HG03378 (cell line): Measurements from ENCODE around the gene MACROD2.

Experiments used
- ATAC-seq: cut with Tn5 transposase; IDR thresholded peaks from one replicate; pipeline ENCODE4 v1.9.1; 2021; ENCODE audit warnings: mild to moderate bottlenecking, moderate library complexity; ENCODE audit not compliant: unreplicated experiment

MACROD2 gene

GRCh38 chr20:15716256-15716655, 1720.9 kb downstream of the MACROD2 start:
- no peak for ATAC-seq

DNA sequence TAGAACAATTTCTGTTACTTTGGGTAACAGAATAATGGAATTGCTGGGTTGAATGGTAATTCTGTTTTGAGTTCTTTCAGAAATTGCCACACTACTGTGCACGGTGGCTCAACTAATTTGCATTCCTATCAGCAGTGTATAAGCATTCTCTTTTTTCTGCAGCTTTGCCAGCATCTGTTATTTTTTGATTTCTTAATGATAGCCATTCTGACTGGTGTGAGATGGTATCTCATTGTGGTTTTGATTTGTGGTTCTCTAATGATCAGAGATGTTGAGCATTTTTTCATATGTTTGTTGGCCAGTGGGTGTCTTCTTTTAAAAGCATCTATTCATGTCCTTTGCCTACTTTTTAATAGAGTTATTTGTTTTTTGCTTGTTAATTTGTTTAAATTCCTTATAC, 1731.1 kb downstream of the MACROD2 start:
- ATAC-seq = no peak

DNA sequence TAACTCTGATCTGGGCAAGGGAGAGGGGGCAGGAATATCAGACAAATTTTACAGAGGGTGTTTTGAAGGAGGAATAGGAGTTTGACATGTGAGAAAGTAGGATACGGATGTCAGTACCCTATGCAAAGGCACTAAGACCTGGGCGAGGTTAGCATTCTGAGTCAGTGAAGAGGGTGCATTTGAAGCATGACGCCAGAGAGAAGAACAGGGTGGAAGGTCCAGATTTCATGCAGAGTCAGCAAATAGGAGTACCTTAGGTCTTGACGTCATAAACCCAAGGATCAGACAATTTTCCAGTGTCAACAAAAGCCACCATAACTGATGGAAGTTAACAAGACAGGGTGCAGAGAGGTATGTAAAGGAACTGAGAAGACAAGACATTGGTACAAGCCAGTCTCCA, 1738.7 kb downstream of the MACROD2 start:
- no peak for ATAC-seq

- ATAC-seq = no peak
Measured at GRCh38 chr20:15739035-15739434, 1743.7 kb downstream of the MACROD2 start.

DNA sequence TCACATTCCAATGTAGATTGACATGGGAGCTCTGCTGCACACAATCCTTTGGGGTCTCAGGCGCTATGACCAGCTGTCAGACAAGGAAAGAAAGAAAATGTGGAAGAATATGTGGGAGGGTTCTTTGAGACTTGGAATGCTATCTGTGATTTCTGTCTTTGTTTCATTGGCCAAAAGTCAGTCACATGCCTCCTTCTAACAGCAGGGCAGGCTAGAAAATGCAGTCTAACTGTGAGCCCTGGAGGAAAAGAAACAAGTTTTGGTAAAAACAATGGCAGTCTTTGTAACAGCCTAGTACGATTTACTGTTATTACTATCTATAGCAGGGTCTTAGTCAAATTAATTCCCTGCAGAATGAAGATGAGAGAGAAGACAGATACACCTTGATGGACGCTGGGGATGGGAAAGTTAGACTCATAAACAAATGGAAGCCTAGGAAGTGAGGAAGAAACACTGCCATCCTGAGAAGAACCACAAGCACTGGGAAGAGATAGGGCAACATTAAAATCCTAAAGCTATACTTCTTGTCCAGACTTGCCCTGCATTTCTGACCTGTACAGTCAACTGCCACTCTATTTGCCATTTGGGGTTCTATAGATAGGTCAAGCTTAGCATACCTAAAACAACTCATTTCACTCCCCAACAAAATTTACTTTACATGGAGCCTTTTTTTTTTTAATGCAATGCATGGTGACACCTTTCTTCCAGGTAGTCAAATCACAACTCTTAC, 1744.9 kb downstream of the MACROD2 start:
- no peak for ATAC-seq

GRCh38 chr20:15742087-15742486, 1746.8 kb downstream of the MACROD2 start:
- ATAC-seq = no peak

DNA sequence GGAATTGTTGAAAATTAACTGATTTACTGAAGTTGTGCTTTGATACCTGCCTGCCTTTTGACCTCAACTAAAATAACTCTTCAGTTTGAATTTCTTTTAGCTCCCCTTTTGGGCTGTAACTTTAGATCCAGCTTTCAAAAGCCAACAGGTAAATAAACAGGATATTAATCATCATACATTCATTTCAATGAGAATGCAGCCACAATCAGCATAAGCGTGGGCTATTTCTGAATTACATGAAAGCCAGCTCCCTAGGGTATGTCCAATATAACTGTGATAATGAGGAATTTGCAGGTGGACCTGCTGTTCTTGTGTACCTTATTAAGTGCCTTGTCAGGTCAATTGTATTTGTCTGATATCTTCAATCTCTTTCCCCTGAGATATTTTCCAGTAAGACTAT, 1747.3 kb downstream of the MACROD2 start:
- no peak for ATAC-seq

DNA sequence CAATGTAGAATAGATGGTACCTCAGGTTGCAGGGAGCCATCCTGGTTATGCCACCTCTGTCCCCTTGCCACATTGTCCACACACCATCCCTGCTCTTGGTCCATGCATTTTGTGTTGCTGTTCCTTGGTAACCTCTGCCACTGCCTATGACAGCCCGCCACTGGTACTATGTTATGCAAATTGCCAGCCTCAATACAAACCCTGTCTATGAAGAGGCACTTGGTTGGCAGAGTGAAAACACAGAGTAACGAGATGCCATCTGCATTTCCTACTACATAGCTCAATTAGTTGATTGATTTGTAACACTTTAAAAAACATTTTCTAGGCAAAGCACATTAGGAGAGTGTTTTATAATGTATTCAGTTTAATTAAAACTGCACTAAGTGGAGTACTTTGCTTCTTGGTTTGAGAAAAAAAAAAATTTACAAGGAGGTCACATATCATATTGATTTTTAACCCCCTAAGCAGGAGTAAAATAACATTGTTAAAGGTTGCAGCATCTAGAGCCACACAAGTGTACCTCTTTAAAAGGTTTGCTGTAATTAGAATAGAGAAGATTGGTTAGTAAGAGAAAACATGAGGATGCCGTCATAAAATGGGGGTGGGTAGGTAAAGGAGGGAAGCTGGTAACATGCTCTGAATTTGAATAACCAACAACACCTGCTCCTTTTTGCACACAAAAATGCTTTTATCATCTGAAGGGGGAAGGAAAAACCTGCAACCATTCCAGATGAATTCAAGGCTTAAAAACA, 1760.9 kb downstream of the MACROD2 start:
- ATAC-seq = no peak

DNA sequence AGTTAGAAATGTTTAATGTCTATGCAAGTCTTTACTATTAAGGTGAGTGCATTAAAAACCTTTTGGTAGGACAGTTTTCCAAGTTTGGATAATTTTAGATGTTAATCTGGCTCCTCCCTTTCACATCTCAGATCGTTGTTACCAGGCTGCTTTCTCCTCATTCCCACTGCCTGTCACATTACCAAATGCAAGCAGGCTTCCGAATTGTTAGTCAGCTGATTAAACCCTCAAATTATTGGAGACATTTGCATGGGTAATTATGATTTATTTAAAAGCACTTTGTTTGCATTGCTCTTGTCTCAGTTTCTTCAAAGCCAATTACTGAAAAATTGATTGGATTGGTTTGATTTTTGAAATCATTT, 1761.4 kb downstream of the MACROD2 start:
- ATAC-seq = no peak

DNA sequence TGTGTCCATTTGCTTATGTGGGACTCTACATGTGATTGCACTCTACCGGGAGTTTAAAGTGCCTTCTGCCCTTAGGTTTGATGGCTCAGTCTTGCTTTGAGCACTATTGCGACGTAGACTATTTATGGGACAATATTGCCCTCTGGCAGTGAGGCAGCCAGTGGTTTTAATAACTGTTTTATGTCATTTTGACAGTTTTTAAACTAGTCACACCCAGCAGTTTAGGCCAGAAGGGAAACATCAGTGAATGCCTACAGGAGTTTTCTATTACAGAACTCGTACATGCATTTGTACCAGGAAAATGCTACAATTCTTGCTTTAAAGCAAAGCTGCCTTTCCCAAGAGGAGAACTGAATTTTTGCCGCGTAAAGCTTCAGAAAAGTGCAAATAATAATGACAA, 1764.3 kb downstream of the MACROD2 start:
- ATAC-seq = no peak

DNA sequence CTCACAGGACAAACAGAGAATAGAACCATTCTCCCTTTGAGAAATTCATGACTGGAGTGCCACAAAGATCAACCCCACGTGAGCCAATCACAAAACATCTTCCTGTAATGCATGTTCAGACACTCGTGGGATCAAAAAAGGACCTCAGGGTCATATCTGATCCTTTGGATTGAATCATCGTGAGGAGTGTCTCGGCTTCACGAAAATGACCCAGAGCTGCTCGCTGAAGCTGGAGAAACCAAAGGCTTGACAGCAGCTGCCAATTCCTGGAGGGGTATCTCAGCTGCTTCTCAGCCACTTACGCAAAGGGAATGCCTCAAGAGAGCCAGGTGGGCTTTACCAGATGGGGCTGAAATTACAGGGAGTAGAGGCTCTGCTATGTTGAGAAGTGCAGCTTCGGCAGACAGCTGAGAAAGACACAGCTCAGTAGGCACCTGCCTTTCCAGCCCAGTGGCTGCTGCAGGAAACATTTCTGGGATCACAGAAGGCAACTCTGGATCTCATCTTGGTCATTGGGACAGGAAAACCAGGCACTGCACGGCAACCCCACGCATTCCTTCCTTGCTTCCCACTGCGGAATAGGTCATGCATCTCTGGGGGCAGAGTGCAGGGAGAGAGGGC, 1764.8 kb downstream of the MACROD2 start:
- no peak for ATAC-seq

DNA sequence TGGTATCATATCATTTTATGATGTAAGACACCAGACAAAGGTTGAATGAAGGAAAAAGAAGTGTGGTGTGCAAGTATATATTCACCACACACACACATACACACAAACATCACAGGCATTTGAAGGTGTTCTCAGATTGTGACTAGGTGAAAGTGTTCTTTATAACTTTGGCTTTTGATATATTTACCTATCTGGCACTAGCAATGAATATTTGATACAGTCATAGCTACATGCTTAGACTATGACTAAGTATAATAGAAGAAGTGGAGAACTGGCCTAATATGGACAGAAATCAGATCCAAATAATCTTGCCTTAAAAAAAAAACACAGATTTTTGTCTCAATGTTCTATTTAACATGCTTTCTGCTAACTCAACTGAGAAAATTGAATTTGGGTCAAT, 1768.0 kb downstream of the MACROD2 start:
- no peak for ATAC-seq

DNA sequence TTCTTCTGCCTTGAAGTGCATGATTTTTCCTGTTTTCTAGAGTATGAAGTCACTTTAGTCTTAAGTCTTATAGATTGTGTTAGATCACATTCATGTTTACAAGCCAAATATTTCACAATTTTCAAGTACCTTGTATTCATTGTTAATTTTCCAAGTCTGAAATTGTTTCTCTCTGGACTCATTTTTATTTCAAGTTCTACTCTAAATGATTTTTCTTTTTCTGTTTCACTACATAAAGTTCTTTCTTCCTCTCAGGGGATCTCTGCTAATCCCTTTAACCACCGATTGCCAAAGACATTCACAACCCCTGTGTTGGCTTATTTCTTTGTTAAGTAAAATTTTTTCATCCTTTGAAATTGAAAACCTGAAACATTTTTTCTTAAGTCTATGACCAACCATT, 1772.3 kb downstream of the MACROD2 start:
- no peak for ATAC-seq

DNA sequence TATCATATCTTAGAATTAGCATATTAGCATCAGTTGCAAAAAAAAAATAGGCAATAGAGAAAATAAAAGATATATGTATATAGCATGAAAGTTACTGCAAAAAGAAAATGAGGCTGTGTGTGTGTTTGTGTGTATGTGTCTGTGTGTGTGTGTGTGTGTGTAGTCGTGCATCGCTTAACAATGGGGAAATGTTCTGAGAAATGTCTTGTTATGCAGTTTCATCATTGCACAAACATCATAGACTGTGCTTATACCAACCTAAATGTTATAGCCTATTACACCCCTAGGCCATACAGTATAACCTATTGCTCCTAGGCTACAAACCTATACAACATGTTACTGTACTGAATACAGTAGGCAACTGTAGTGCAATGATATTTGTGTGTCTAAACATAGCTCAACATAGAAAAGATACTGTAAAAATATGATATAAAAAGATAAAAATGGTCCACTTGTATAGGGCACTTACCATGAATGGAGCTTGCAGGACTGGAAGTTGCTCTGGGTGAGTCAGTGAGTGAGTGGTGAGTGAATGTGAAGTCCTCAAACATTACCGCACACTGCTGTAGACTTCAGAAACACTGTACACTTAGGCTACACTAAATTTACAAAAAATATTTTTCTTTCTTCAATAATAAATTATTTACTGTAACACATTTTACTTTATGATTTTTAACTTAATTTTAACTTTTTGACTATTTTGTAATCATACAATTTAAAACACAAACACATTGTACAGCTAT, 1772.9 kb downstream of the MACROD2 start:
- ATAC-seq = no peak

DNA sequence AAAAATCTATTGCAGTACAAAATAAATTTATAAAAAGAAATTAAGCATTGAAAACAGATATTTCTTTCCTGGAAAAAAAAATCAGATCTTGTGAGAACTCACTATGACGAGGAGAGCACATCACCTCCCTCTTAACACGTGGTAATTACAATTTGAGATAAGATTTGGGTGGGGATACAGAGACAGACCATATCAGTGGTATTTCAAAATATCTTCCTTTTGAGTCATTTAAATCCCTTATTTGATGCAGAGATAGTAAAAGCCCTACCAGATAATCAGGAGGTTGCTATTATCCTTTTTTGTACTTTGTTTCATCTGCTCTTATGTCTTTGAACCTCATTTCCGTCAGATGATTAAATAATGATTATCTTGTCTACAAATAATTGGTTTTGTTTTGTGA, 1777.5 kb downstream of the MACROD2 start:
- ATAC-seq = no peak

- no peak for ATAC-seq
Measured at GRCh38 chr20:15774926-15775325, 1779.6 kb downstream of the MACROD2 start.

DNA sequence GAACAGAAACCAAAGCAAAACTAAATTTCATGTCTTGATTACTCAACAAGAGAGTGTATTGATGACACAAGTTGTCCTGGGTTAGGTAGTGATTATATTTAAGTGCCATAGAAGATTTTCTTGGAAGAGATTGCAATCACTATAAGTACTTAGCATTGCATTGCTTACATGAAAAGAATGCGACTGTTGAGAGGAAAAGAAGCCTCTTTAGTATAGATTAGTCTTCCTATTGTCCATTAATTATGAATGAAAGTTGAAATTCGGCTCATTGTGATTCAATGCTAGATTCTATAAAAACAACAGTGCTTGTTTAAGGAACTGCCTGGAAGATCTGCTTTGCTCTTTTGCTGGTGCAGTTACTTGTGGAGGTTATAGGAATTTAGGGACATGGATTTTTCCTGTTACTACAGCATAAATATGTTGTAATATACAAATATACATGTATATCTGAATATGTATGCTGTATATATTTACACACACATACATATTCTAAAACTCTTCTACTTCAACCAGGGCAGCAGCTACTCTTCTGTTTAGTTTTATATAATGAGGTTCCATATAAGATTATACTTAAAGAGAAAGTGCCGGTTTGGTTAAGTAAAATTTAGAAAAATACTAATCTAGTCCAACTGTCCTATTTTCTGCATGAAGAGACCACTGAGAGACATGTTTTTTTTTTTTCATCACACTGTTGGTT, 1781.6 kb downstream of the MACROD2 start:
- ATAC-seq = no peak

DNA sequence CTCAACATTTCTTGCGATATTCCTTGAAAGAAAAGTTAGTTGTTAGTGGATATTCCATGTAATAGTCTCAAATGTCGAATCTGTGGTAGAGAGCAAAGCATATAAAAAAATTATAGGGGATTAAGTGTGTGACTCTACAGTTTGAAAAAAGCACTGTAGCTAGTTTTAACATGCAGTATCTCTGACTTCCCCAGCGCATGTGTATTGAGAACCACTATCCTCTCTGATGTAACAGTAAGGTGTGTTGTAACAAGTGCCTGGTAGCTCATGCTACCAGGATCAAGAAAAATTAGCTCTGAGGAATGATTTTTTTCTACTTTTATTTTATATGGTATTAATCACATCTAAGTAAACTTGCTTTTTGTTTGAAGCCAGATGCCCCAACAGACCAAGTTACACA, 1788.7 kb downstream of the MACROD2 start:
- no peak for ATAC-seq

- ATAC-seq = no peak
Measured at GRCh38 chr20:15789079-15789478, 1793.8 kb downstream of the MACROD2 start.

GRCh38 chr20:15792855-15793254, 1797.5 kb downstream of the MACROD2 start:
- no peak for ATAC-seq

DNA sequence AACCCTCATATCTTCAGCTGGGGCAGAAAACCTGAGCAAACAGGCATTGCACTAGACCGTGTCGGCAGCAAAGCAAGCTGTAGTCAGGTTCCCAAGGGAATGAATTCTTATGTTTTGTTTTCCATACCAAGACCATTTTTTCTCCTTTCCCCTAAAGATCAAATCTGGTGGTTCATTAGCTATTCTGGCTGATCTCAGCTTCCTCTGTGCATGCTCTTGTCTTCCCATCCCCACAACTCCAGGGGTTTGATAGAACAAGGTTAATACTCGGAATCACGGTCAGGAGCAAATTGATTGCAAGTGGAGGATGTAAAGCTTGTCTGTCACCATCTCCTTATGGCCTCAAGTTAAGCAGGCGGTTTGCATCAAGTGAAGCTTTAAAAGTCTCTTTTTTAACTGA, 1799.1 kb downstream of the MACROD2 start:
- ATAC-seq = no peak
